K562 (cell line): ENCODE results near the gene FNBP1. TPM values are rescaled to one million over a fixed set of nuclear protein-coding genes. Genes with fewer than 3 reads are reported as not detected.

ENCODE experiments used
- ATAC-seq: fragments of 200-7000 bp; cut with Tn5 transposase; 3 replicates; pipeline ENCODE4 v1.9.1; 2020; ENCODE audit warnings: moderate library complexity
- BruUV-seq: library from RNA; stranded (reverse); fragments of 400-500 nt; replicated peaks from 2 replicates; lab custom pipeline; 2021; lab: Mats Ljungman, UMichigan
- CTCF ChIA-PET: fragments of 300-600 bp; formaldehyde crosslinking; extraction: SDS; loops from one replicate; lab custom pipeline; 2021; ENCODE audit warnings: low intra/inter-chr PET ratio; lab: Yijun Ruan, JAX
- POLR2A ChIA-PET: fragments of 300-600, 350-650 bp; sonication (Branson Sonifier 250); formaldehyde crosslinking; extraction: SDS; loops from one replicate; lab custom pipeline; 2021; ENCODE audit warnings: antibody characterized with exemption, inconsistent platforms; lab: Yijun Ruan, JAX
- DNase-seq, 4 experiments: peaks; one replicate each; pipeline versions ENCODE4 v3.0.0 to v3.0.0-alpha.2; 2011 to 2018; ENCODE audit warnings: low spot score in 3 of 4, mixed read lengths in 3 of 4; ENCODE audit errors: extremely low read depth in 1 of 4
- FAIRE-seq: peaks from 2 replicates; lab custom pipeline; 2011; peaks lifted over from hg19 to GRCh38; lab: Jason Lieb, UNC
- H2AFZ ChIP-seq: 2 replicates; pipeline ENCODE4 v1.6.0; 2011; ENCODE audit warnings: low read depth, low read length, control low read depth, inconsistent platforms
- H3K27ac ChIP-seq: fragments of 200-600 bp; 3 replicates; pipeline ENCODE4 v1.8.0; 2011; ENCODE audit warnings: low read depth, mild to moderate bottlenecking, control low read depth, inconsistent platforms, low read length, moderate library complexity, mixed read lengths; ENCODE audit errors: extremely low read depth
- H3K27me3 ChIP-seq, 2 experiments: fragments of 300-600 bp in 1 of 2; 2 replicates in 1 of 2; 3 replicates in 1 of 2; pipeline versions ENCODE4 v1.6.0 to v1.8.0; 2011; ENCODE audit warnings: inconsistent platforms in 2 of 2, low read length in 2 of 2, mild to moderate bottlenecking in 1 of 2, mixed read lengths in 1 of 2, moderate library complexity in 1 of 2; ENCODE audit not compliant: control insufficient read depth in 2 of 2, insufficient read depth in 2 of 2
- H3K36me3 ChIP-seq: fragments of 300-600 bp; 3 replicates; pipeline ENCODE4 v1.8.0; 2011; ENCODE audit warnings: mild to moderate bottlenecking, low read length, inconsistent platforms; ENCODE audit not compliant: control insufficient read depth, insufficient read depth
- H3K4me1 ChIP-seq, 2 experiments: fragments of 200-600 bp in 1 of 2; replicated peaks in 1 of 2; 2 replicates in 1 of 2; 3 replicates in 1 of 2; pipeline versions ENCODE4 v1.5.1 to v1.8.0; 2011; ENCODE audit warnings: inconsistent platforms in 2 of 2, low read length in 2 of 2, mild to moderate bottlenecking in 1 of 2, mixed read lengths in 1 of 2, moderate library complexity in 1 of 2; ENCODE audit not compliant: control insufficient read depth in 2 of 2, insufficient read depth in 2 of 2
- H3K4me2 ChIP-seq: 2 replicates; pipeline ENCODE4 v1.6.1; 2011; ENCODE audit warnings: low read length, control low read depth, inconsistent platforms, mixed read lengths; ENCODE audit not compliant: insufficient read depth
- H3K4me3 ChIP-seq: fragments of 200-600 bp; sonication (generic), shearing (Covaris generic); 2 replicates; pipeline ENCODE4 v1.5.1; 2016; ENCODE audit warnings: control low read depth, inconsistent platforms
- H3K79me2 ChIP-seq: fragments of 200-600 bp; 3 replicates; pipeline ENCODE4 v1.8.0; 2011; ENCODE audit warnings: low read length, inconsistent platforms; ENCODE audit not compliant: control insufficient read depth, insufficient read depth
- H3K9ac ChIP-seq, 2 experiments: 2 replicates each; pipeline versions ENCODE4 v1.6.0 to v1.6.1; 2011; ENCODE audit warnings: low read depth in 2 of 2, low read length in 2 of 2, control low read depth in 1 of 2, inconsistent platforms in 1 of 2, mild to moderate bottlenecking in 1 of 2, mixed read lengths in 1 of 2; ENCODE audit not compliant: insufficient read depth in 1 of 2
- H3K9me1 ChIP-seq: one replicate; pipeline ENCODE4 v1.6.0; 2011; ENCODE audit warnings: inconsistent platforms, mild to moderate bottlenecking, low read length, moderate library complexity; ENCODE audit not compliant: control insufficient read depth, insufficient read depth
- H3K9me3 ChIP-seq: replicated peaks from 2 replicates; pipeline ENCODE4 v1.5.1; 2011; ENCODE audit warnings: low read depth, low read length, inconsistent platforms; ENCODE audit not compliant: control insufficient read depth, insufficient read depth
- H4K20me1 ChIP-seq: replicated peaks from 2 replicates; pipeline ENCODE4 v1.6.1; 2011; ENCODE audit warnings: low read length, inconsistent platforms, mixed read lengths; ENCODE audit not compliant: control insufficient read depth, insufficient read depth
- CBX3 ChIP-seq, 2 experiments: IDR thresholded peaks; 1 replicate in 1 of 2; 2 replicates in 1 of 2; pipeline ENCODE4 v1.6.1; 2012; ENCODE audit warnings: inconsistent platforms in 2 of 2, low read length in 2 of 2, borderline replicate concordance in 1 of 2, control low read depth in 1 of 2
- ELF1 ChIP-seq: fragments of 200-800 bp; sonication (Bioruptor generic); IDR thresholded peaks from 2 replicates; pipeline ENCODE4 v1.6.1; 2016; ENCODE audit warnings: missing genetic modification characterization, missing compliant biosample characterization
- FOXK2 ChIP-seq, 2 experiments: fragments of 450-650 bp; IDR thresholded peaks in 1 of 2; conservative IDR thresholded peaks in 1 of 2; 2 replicates each; pipeline ENCODE4 v1.6.1; 2016; ENCODE audit warnings: low read depth in 2 of 2, mild to moderate bottlenecking in 1 of 2
- KLF16 ChIP-seq: IDR thresholded peaks from 2 replicates; pipeline ENCODE4 v1.6.1; 2016; ENCODE audit warnings: antibody characterized with exemption
- L3MBTL2 ChIP-seq: fragments of 450-650 bp; IDR thresholded peaks from 2 replicates; pipeline ENCODE4 v1.6.1; 2016; ENCODE audit warnings: mild to moderate bottlenecking, moderate library complexity
- POLR2A ChIP-seq: fragments of 450-650 bp; conservative IDR thresholded peaks from 2 replicates; pipeline ENCODE4 v1.6.1; 2016
- RBBP5 ChIP-seq: fragments of 200-600 bp; sonication (generic); IDR thresholded peaks from 2 replicates; pipeline ENCODE4 v1.6.1; 2012; ENCODE audit warnings: borderline replicate concordance, mild to moderate bottlenecking, low read length, control low read depth, inconsistent platforms; ENCODE audit not compliant: insufficient read depth, poor library complexity, severe bottlenecking
- RFX1 ChIP-seq: fragments of 450-650 bp; IDR thresholded peaks from 2 replicates; pipeline ENCODE4 v1.6.1; 2016; ENCODE audit warnings: mild to moderate bottlenecking, moderate library complexity
- TAF9B ChIP-seq: fragments of 450-650 bp; IDR thresholded peaks from 2 replicates; pipeline ENCODE4 v1.6.1; 2018; ENCODE audit warnings: mild to moderate bottlenecking; ENCODE audit not compliant: partially characterized antibody
- TRIM25 ChIP-seq: fragments of 450-650 bp; IDR thresholded peaks from 2 replicates; pipeline ENCODE4 v1.7.0; 2016; ENCODE audit warnings: borderline replicate concordance
- ZFP36 ChIP-seq: fragments of 150-350 bp; IDR thresholded peaks from 2 replicates; pipeline ENCODE4 v1.6.1; 2018; ENCODE audit warnings: low read length, low read depth; ENCODE audit not compliant: partially characterized antibody
- ZNF311 ChIP-seq: fragments of 250-450 bp; sonication (Bioruptor Pico); IDR thresholded peaks from 2 replicates; pipeline ENCODE4 v1.4.0; 2020; ENCODE audit warnings: mild to moderate bottlenecking, moderate library complexity
- WGBS: fragments of 100-300 bp; shearing (Covaris generic); methylation state at CpG from one replicate; pipeline ENCODE4 v1.1.6; 2016; ENCODE audit warnings: low coverage, mixed read lengths; ENCODE audit not compliant: insufficient coverage; ENCODE audit errors: missing lambda C conversion rate; 5-methylcytosine and 5-hydroxymethylcytosine counted together
- in situ Hi-C: fragments of 300-500 bp; cut with MboI; formaldehyde crosslinking; loops from 4 replicates; pipeline ENCODE4 v1.15.0; 2018; ENCODE audit warnings: inconsistent platforms, mixed read lengths
- intact Hi-C: fragments of 100-400 bp; cut with micrococcal nuclease; formaldehyde crosslinking; loops from 2 replicates; pipeline ENCODE4 v1.14.2; 2022
- polyA plus RNA-seq, 8 experiments: library from polyadenylated mRNA; depleted of rRNA in 4 of 8; stranded (reverse) in 5 of 8; unstranded in 3 of 8; fragments of >200 nt; fragmentation: Nextera tagmentation in 2 of 8; fragmentation: Illumina TruSeq in 1 of 8; extraction: Ambion mirVana in 2 of 8; extraction: Trizol in 1 of 8; gene quantifications; 2 replicates each; pipeline versions ENCODE4 v1.2.1 to v1.2.3, GENCODE V29; 2011 to 2014; ENCODE audit warnings: inconsistent platforms in 1 of 8, missing spikeins in 1 of 8
- total RNA-seq, 7 experiments: library from RNA; depleted of rRNA in 6 of 7; stranded (reverse); fragments of >200 nt in 6 of 7; fragmentation: Illumina TruSeq in 2 of 7; extraction: Trizol in 2 of 7; gene quantifications; 2 replicates each; pipeline versions ENCODE4 v1.2.1 to v1.2.3, GENCODE V29; 2011 to 2021; ENCODE audit warnings: low replicate concordance in 1 of 7
- TF ChIP-seq, protein P1 (sequence below): fragments of 450-650 bp; IDR thresholded peaks from 2 replicates; pipeline ENCODE4 v1.6.1; 2016; ENCODE audit warnings: antibody characterized with exemption
- TF ChIP-seq, protein P2 (sequence below), 2 experiments: fragments of 150-350 bp in 1 of 2; IDR thresholded peaks; 2 replicates each; pipeline ENCODE4 v1.6.1; 2012 to 2016; ENCODE audit warnings: low read depth in 2 of 2, low read length in 2 of 2, mild to moderate bottlenecking in 1 of 2, moderate library complexity in 1 of 2

Gene FNBP1
- total and polyA plus RNA-seq, 9 of the 15 experiments (the other 6 are each of a cell fraction or from before 2014, with no cell fraction given): 1.8 to 14.9 (median 7.6) TPM

GRCh38 chr9:129894120-129894823 is 148.7 kb downstream of the FNBP1 start:
- ChIA-PET CTCF (no interaction called here), POLR2A (interaction anchor here (1.1 to 1.5 kb wide), 3 partner anchors 11 to 16 kb away, joined by 3 to 4 read pairs (median 3); no protein-coding TSS in a partner anchor)
- peaks cover 13 to 23% of the 10 kb centered on the region in 2 experiments for H3K4me1 ChIP-seq
- no peak overlapping the region for H3K27ac ChIP-seq
- no peaks in the 10 kb centered on the region for H3K36me3 ChIP-seq
- in situ Hi-C loops: no loop called here
- 78% methylated on average over 9 of the region's 9 CpGs for WGBS
- no peak overlapping the region for H3K4me3 ChIP-seq
- no peaks in the 10 kb centered on the region for H4K20me1 ChIP-seq
- no TSS peak for BruUV-seq
- no peak for TF ChIP-seq ZNF311
- TF ChIP-seq ZFP36: no peak
- TF ChIP-seq RBBP5: no peak
- TF ChIP-seq ELF1 (tag): no peak
- TF ChIP-seq L3MBTL2: no peak
- TF ChIP-seq, protein P1, sequence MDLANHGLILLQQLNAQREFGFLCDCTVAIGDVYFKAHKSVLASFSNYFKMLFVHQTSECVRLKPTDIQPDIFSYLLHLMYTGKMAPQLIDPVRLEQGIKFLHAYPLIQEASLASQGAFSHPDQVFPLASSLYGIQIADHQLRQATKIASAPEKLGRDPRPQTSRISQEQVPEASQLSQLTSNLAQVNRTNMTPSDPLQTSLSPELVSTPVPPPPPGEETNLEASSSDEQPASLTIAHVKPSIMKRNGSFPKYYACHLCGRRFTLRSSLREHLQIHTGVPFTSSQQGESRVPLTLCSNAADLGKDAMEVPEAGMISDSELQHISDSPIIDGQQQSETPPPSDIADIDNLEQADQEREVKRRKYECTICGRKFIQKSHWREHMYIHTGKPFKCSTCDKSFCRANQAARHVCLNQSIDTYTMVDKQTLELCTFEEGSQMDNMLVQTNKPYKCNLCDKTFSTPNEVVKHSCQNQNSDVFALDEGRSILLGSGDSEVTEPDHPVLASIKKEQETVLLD: no peak
- no peak for TF ChIP-seq POLR2A
- no peak for TF ChIP-seq FOXK2 (conservative IDR thresholded peaks at IDR 0.05 in 1 of 2, IDR thresholded peaks at IDR 0.05 in 1 of 2; ENCODE audit: low read depth in 2 of 2)
- TF ChIP-seq CBX3 (IDR thresholded peaks at IDR 0.05; ENCODE audit: borderline replicate concordance in 1 of 2, low read length in 2 of 2): no peak
- no peak for TF ChIP-seq TAF9B
- TF ChIP-seq, protein P2, sequence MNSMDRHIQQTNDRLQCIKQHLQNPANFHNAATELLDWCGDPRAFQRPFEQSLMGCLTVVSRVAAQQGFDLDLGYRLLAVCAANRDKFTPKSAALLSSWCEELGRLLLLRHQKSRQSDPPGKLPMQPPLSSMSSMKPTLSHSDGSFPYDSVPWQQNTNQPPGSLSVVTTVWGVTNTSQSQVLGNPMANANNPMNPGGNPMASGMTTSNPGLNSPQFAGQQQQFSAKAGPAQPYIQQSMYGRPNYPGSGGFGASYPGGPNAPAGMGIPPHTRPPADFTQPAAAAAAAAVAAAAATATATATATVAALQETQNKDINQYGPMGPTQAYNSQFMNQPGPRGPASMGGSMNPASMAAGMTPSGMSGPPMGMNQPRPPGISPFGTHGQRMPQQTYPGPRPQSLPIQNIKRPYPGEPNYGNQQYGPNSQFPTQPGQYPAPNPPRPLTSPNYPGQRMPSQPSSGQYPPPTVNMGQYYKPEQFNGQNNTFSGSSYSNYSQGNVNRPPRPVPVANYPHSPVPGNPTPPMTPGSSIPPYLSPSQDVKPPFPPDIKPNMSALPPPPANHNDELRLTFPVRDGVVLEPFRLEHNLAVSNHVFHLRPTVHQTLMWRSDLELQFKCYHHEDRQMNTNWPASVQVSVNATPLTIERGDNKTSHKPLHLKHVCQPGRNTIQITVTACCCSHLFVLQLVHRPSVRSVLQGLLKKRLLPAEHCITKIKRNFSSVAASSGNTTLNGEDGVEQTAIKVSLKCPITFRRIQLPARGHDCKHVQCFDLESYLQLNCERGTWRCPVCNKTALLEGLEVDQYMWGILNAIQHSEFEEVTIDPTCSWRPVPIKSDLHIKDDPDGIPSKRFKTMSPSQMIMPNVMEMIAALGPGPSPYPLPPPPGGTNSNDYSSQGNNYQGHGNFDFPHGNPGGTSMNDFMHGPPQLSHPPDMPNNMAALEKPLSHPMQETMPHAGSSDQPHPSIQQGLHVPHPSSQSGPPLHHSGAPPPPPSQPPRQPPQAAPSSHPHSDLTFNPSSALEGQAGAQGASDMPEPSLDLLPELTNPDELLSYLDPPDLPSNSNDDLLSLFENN (IDR thresholded peaks at IDR 0.05; ENCODE audit: low read depth in 2 of 2, low read length in 2 of 2): no peak
- TF ChIP-seq KLF16: no peak
- no peak for TF ChIP-seq TRIM25
- no peak for TF ChIP-seq RFX1
- TF ChIP-seq, all 486 proteins: peak for 0
- ATAC-seq: no peak
- no peak for DNase-seq
- no peak overlapping the region for H3K9ac ChIP-seq
- H3K4me2 ChIP-seq: no peak overlapping the region
- no peaks in the 10 kb centered on the region for H3K27me3 ChIP-seq
- FAIRE-seq: no peak
- no peaks in the 10 kb centered on the region for H3K9me1 ChIP-seq
- intact Hi-C loops: no loop called here
- H3K9me3 ChIP-seq: 0 out of 2 replicates have a peak, but pooled peaks cover 1% of the 10 kb centered on the region
- H2AFZ ChIP-seq: no peak overlapping the region
- H3K79me2 ChIP-seq: no peaks in the 10 kb centered on the region
